HEK293T (cell line): ENCODE data around the gene ESD.

ENCODE experiments used
- BHLHE40 ChIP-seq: fragments of 450-650 bp; IDR thresholded peaks from 2 replicates; pipeline ENCODE4 v1.6.1; 2016; ENCODE audit warnings: mild to moderate bottlenecking, moderate library complexity, borderline replicate concordance
- CTBP1 ChIP-seq: fragments of 450-650 bp; IDR thresholded peaks from 2 replicates; pipeline ENCODE4 v1.6.1; 2016; ENCODE audit warnings: borderline replicate concordance
- ELF4 ChIP-seq: fragments of 450-650 bp; IDR thresholded peaks from 2 replicates; pipeline ENCODE4 v1.6.1; 2017; ENCODE audit warnings: antibody characterized with exemption
- FOXA1 ChIP-seq: fragments of 450-650 bp; IDR thresholded peaks from 2 replicates; pipeline ENCODE4 v1.6.1; 2016; ENCODE audit warnings: mild to moderate bottlenecking
- FOXK2 ChIP-seq: fragments of 450-650 bp; IDR thresholded peaks from 2 replicates; pipeline ENCODE4 v1.6.1; 2016; ENCODE audit warnings: mild to moderate bottlenecking
- FOXM1 ChIP-seq: fragments of 450-650 bp; IDR thresholded peaks from 2 replicates; pipeline ENCODE4 v1.6.1; 2017; ENCODE audit warnings: mild to moderate bottlenecking, borderline replicate concordance
- L3MBTL2 ChIP-seq: fragments of 450-650 bp; conservative IDR thresholded peaks from 2 replicates; pipeline ENCODE4 v1.6.1; 2016; ENCODE audit warnings: mild to moderate bottlenecking
- NFRKB ChIP-seq: fragments of 450-650 bp; IDR thresholded peaks from 2 replicates; pipeline ENCODE4 v1.6.1; 2016; ENCODE audit warnings: mild to moderate bottlenecking, moderate library complexity
- SP1 ChIP-seq: fragments of 450-650 bp; IDR thresholded peaks from 2 replicates; pipeline ENCODE4 v1.6.1; 2017
- SUZ12 ChIP-seq: fragments of 450-650 bp; IDR thresholded peaks from 2 replicates; pipeline ENCODE4 v1.6.1; 2016; ENCODE audit warnings: mild to moderate bottlenecking
- TARDBP ChIP-seq: fragments of 450-650 bp; IDR thresholded peaks from 2 replicates; pipeline ENCODE4 v1.6.1; 2016
- ZNF384 ChIP-seq: fragments of 450-650 bp; IDR thresholded peaks from 2 replicates; pipeline ENCODE4 v1.6.1; 2016
- TF ChIP-seq, protein P1 (sequence below): fragments of 450-650 bp; IDR thresholded peaks from 2 replicates; pipeline ENCODE4 v1.6.1; 2016

DNA sequence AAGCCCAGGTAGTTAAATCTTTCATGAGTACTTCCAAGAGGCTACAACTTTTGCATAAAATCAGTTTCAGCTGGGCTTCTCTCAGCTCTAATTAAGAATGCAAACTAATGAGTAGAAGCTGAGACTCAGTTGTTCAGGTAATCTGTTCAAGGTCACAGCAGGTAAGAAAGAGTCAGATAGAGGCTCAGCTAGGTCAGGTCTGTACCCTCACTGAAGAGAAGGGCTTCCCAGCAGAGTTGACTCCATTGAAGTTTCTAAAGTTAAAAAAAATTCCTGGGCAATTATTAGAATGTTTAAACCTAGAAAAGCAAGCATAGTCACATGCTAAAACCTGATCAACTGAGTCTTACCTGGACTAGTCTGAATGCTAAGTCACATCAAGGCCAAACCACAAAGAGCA lies 42.1 kb downstream of the ESD start:
- TF ChIP-seq TARDBP (no peak), CTBP1 (no peak), SP1 (no peak), SUZ12 (no peak), ELF4 (no peak), L3MBTL2 (no peak), BHLHE40 (no peak), FOXA1 (no peak), ZNF384 (no peak), NFRKB (no peak), FOXK2 (no peak), FOXM1 (no peak)
- TF ChIP-seq, protein P1, sequence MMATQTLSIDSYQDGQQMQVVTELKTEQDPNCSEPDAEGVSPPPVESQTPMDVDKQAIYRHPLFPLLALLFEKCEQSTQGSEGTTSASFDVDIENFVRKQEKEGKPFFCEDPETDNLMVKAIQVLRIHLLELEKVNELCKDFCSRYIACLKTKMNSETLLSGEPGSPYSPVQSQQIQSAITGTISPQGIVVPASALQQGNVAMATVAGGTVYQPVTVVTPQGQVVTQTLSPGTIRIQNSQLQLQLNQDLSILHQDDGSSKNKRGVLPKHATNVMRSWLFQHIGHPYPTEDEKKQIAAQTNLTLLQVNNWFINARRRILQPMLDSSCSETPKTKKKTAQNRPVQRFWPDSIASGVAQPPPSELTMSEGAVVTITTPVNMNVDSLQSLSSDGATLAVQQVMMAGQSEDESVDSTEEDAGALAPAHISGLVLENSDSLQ, result no peak
